Measurements from ENCODE around the gene DENND10.
"Not testable (repeated sequence)": the region's sequence is repeated elsewhere in the genome, so short reads cannot be mapped to it uniquely, and the experiment has no call there.

The DENND10 gene

GRCh38 chr10:119176166-119176565 is 72.3 kb downstream of the DENND10 start:
- DNase-seq: no peak

DNA sequence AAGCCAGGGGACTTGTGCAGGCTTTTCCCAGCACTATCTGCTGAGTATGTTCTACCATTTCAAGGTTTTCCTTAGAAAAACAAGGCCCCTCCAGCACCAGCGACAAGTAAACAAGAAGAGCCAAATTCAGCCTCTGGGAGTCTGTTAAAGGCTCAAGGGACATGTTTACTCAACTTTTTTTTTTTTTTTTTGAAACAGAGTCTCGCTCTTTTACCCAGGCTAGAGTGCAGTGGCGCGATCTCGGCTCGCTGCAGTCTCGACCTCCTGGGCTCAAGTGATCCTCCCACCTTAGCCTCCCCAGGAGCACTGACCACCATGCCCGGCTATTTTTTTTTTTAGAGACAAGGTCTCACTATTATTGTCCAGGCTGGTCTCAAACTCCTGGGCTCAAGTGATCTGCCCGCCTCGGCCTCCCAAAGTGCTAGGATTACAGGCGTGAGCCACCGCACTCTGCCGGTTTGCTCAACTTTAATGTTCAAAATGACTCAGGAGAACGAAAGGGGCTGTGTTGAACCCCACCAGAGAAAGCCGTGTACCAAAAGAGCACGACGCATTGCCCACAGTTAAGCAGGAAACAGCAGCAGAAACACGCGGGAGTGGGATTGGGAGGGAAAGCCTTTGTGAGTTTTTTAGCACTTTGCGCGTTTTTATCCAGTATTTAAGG is 73.9 kb downstream of the DENND10 start:
- peak in 1 of 2 donors; percentile 12 for DNase-seq

DNA sequence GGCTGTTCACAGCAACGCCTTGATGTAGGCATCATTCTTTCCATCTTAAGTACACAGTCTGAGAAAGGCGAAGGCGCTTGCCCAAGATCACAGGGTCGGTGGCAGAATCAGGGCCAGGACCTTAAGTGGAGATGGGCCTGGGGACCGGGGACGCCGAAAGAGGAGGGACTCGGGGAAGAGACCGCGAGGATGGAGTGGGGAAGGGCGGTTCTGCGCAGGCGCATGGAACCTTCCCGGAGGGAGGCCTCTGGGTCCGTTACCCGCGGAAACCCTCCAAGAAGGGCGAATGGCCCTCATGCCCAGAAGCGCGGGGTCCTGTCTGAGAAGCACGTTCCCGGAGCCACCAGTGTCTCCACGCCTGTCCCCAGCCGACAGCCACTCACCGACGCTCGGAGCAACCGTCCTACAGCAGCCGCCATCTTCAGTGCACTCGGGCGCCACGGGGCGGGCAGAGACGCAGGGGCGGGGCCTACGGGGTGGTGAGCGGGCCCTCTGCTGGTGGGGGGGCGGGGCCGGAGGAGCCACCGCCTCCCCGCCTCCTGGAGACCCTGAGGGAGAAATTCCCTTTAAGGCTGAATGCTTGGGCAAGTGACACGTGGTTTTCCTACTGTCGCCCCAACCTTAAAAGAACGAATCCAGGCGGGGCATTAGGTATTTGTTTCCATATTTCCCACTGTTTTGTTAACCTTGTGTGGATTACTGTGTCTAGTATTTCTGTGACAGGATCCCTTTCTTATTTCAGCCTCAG is 74.6 kb downstream of the DENND10 start, which contains the start of gene PRDX3:
TSS of gene PRDX3 (minus strand) at position 441 of the 748 bp plus-strand sequence. CDS start at position 419, 22 bp downstream.
- peak; percentile 86 to 90 for DNase-seq

DNA sequence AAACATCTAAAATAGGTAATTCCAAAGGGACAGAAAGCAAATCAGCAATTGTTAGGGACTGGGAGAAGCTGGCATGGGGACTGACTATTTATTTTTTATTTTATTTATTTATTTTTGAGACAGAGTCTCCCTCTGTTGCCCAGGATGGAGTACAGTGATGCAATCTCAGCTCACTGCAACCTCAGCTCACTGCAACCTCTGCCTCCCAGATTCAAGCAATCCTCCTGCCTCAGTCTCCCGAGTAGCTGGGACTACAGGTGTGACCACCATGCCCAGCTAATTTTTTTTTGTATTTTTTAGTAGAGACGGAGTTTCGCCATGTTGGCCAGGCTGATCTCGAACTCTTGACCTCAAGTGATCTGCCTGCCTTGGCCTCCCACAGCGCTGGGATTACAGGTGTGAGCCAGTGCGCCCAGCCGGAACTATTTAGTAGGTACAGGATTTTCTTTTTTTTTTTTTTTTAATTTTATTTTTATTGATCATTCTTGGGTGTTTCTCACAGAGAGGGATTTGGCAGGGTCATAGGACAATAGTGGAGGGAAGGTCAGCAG is 77.0 kb downstream of the DENND10 start:
- DNase-seq: not testable (repeated sequence)

- no peak for DNase-seq
Observed at GRCh38 chr10:119183664-119184412, 79.9 kb downstream of the DENND10 start.
